ENCODE results near the gene CADPS2.
"Not testable (repeated sequence)": the region's sequence is repeated elsewhere in the genome, so short reads cannot be mapped to it uniquely, and the experiment has no call there.

CADPS2 gene

GRCh38 chr7:122674502-122674901 is 211.8 kb downstream of the CADPS2 start:
- DNase-seq (ENCODE audit: low spot score) = no peak

- DNase-seq (ENCODE audit: low spot score) = no peak
Measured at GRCh38 chr7:122673951-122674350, 212.3 kb downstream of the CADPS2 start.

- no peak for DNase-seq (ENCODE audit: low spot score)
Measured at GRCh38 chr7:122672536-122672935, 213.7 kb downstream of the CADPS2 start.

- no peak for DNase-seq (ENCODE audit: low spot score)
Measured at GRCh38 chr7:122663733-122664132, 222.5 kb downstream of the CADPS2 start.

GRCh38 chr7:122658856-122659255 is 227.4 kb downstream of the CADPS2 start:
- DNase-seq (ENCODE audit: low spot score) = no peak

- DNase-seq (ENCODE audit: low spot score) = no peak
Measured at GRCh38 chr7:122653685-122654084, 232.6 kb downstream of the CADPS2 start.

- DNase-seq (ENCODE audit: low spot score) = no peak
Measured at GRCh38 chr7:122652876-122653275, 233.4 kb downstream of the CADPS2 start.

- no peak for DNase-seq (ENCODE audit: low spot score)
Measured at GRCh38 chr7:122651451-122651850, 234.8 kb downstream of the CADPS2 start.

GRCh38 chr7:122643250-122643649 is 243.0 kb downstream of the CADPS2 start:
- no peak for DNase-seq (ENCODE audit: low spot score)

- DNase-seq (ENCODE audit: low spot score) = no peak
Measured at GRCh38 chr7:122638459-122638858, 247.8 kb downstream of the CADPS2 start.

GRCh38 chr7:122637784-122638183 is 248.5 kb downstream of the CADPS2 start:
- no peak for DNase-seq (ENCODE audit: low spot score)

- not testable (repeated sequence) for DNase-seq (ENCODE audit: low spot score)
Measured at GRCh38 chr7:122635481-122635880, 250.8 kb downstream of the CADPS2 start.

GRCh38 chr7:122633472-122633871 is 252.8 kb downstream of the CADPS2 start:
- DNase-seq (ENCODE audit: low spot score) = no peak

- no peak for DNase-seq (ENCODE audit: low spot score)
Measured at GRCh38 chr7:122632238-122632637, 254.0 kb downstream of the CADPS2 start.

- DNase-seq (ENCODE audit: low spot score) = no peak
Measured at GRCh38 chr7:122629412-122629953, 256.8 kb downstream of the CADPS2 start.

- DNase-seq (ENCODE audit: low spot score) = no peak
Measured at GRCh38 chr7:122628651-122629411, 257.4 kb downstream of the CADPS2 start.

- DNase-seq (ENCODE audit: low spot score) = no peak
Measured at GRCh38 chr7:122626785-122627184, 259.5 kb downstream of the CADPS2 start.

GRCh38 chr7:122622682-122623081 is 263.6 kb downstream of the CADPS2 start:
- no peak for DNase-seq (ENCODE audit: low spot score)

GRCh38 chr7:122619664-122620063 is 266.6 kb downstream of the CADPS2 start:
- DNase-seq (ENCODE audit: low spot score) = no peak

- DNase-seq (ENCODE audit: low spot score) = no peak
Measured at GRCh38 chr7:122618585-122619189, 267.6 kb downstream of the CADPS2 start.

- DNase-seq (ENCODE audit: low spot score) = no peak
Measured at GRCh38 chr7:122616951-122617350, 269.3 kb downstream of the CADPS2 start.

GRCh38 chr7:122605929-122606328 is 280.3 kb downstream of the CADPS2 start:
- no peak for DNase-seq (ENCODE audit: low spot score)

GRCh38 chr7:122604251-122604650 is 282.0 kb downstream of the CADPS2 start:
- no peak for DNase-seq (ENCODE audit: low spot score)

- no peak for DNase-seq (ENCODE audit: low spot score)
Measured at GRCh38 chr7:122602800-122603199, 283.5 kb downstream of the CADPS2 start.

Data from hematopoietic multipotent progenitor cell treated with erythropoietin and hydrocortisone succinate and interleukin-3 and kit ligand, for 17 days (in vitro differentiated cells).